Activated CD4-positive, alpha-beta T cell treated with anti-CD3 and anti-CD28 coated beads, Interleukin-2, amount 10 ng/mL, durations not matched to agents 24 days and 14 days (primary cell): Measurements from ENCODE around the gene COX14. TPM values are rescaled to one million over a fixed set of nuclear protein-coding genes. Genes with fewer than 3 reads are reported as not detected.
"Not testable (repeated sequence)": the region's sequence is repeated elsewhere in the genome, so short reads cannot be mapped to it uniquely, and the experiment has no call there.

Experiments
- DNase-seq: peaks from one replicate; pipeline ENCODE4 v3.0.0; 2022
- H3K27ac Mint-ChIP-seq: one replicate; pipeline ENCODE4 v1.8.0; 2022; ENCODE audit warnings: mild to moderate bottlenecking, mixed read lengths
- H3K27me3 Mint-ChIP-seq: one replicate; pipeline ENCODE4 v1.8.0; 2022; ENCODE audit warnings: mixed read lengths
- H3K36me3 Mint-ChIP-seq: one replicate; pipeline ENCODE4 v1.8.0; 2022; ENCODE audit warnings: low read depth, mild to moderate bottlenecking, mixed read lengths
- H3K4me1 Mint-ChIP-seq: one replicate; pipeline ENCODE4 v1.8.0; 2021; ENCODE audit warnings: mixed read lengths
- H3K4me3 Mint-ChIP-seq: one replicate; pipeline ENCODE4 v1.8.0; 2022; ENCODE audit warnings: mild to moderate bottlenecking, moderate library complexity, mixed read lengths
- H3K9me3 Mint-ChIP-seq: one replicate; pipeline ENCODE4 v1.8.0; 2021; ENCODE audit warnings: mixed read lengths
- intact Hi-C: fragments of 100-400 bp; cut with micrococcal nuclease; formaldehyde crosslinking; loops from one replicate; pipeline ENCODE4 v1.15.1; 2023
- total RNA-seq: library from RNA; stranded (reverse); gene quantifications from 2 replicates; pipeline ENCODE4 v1.2.3, GENCODE V29; 2022

Gene COX14
- total RNA-seq, 1 donor from 2014 or later = 45.0 TPM

DNA sequence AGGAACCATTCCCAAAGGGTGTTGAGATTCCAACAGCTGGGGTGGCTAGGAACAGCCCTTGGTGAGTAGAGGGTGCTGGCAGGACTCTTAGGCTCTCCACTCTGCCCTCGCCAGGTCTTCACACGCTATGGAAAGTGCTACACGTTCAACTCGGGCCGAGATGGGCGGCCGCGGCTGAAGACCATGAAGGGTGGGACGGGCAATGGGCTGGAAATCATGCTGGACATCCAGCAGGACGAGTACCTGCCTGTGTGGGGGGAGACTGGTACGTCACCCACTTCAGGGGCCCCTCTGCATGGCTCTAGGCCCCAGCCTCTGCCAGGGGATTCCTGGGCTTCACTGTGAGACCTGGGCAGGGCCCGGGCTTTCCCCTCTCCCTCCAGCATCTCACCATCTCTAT, 34.9 kb upstream of the COX14 start:
- Mint-ChIP-seq H3K27me3 (no peaks in the 10 kb centered on the region), H3K36me3 (no peaks in the 10 kb centered on the region), H3K4me1 (peaks cover 5% of the 10 kb centered on the region), H3K4me3 (no peak overlapping the region), H3K9me3 (no peaks in the 10 kb centered on the region), H3K27ac (no peak overlapping the region)
- no peak for DNase-seq
- intact Hi-C loops = no loop called here

DNA sequence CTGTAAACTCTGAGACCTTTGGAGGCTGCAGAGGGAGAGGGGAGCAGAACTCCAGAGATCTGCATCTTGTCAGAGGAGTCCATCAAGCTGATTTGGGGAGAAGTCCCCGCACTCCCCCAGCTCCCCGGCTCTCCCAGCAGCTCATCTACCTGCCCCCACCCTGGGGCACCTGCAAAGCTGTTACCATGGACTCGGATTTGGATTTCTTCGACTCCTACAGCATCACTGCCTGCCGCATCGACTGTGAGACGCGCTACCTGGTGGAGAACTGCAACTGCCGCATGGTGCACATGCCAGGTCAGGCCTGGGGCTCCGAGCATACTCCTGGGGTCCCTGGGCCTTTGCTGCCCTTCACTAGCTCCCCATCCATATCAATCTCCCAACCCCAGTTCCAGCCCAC, 33.8 kb upstream of the COX14 start:
- H3K27me3 Mint-ChIP-seq = no peaks in the 10 kb centered on the region
- H3K4me1 Mint-ChIP-seq = peaks cover 5% of the 10 kb centered on the region
- intact Hi-C loops = no loop called here
- H3K27ac Mint-ChIP-seq = no peak overlapping the region
- DNase-seq = no peak
- H3K4me3 Mint-ChIP-seq = no peak overlapping the region
- no peaks in the 10 kb centered on the region for H3K36me3 Mint-ChIP-seq
- H3K9me3 Mint-ChIP-seq = no peaks in the 10 kb centered on the region

DNA sequence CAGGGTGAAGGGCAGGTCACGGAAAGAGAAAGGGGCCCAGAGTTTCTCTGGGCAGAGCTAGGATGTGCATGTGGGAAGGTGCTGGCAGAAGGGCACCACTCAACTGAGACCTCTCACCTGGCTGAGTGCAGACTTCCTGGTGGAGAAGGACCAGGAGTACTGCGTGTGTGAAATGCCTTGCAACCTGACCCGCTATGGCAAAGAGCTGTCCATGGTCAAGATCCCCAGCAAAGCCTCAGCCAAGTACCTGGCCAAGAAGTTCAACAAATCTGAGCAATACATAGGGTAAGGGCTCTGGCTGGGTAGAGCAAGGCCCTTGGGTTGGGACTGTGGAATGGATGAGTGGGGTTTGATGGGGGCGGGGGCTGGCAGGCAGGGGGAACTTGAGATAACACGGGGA, 32.3 kb upstream of the COX14 start:
- Mint-ChIP-seq H3K27ac (no peak overlapping the region), H3K4me3 (no peak overlapping the region), H3K9me3 (no peaks in the 10 kb centered on the region), H3K36me3 (no peaks in the 10 kb centered on the region), H3K4me1 (peaks cover 8% of the 10 kb centered on the region), H3K27me3 (no peaks in the 10 kb centered on the region)
- intact Hi-C loops = no loop called here
- no peak for DNase-seq

DNA sequence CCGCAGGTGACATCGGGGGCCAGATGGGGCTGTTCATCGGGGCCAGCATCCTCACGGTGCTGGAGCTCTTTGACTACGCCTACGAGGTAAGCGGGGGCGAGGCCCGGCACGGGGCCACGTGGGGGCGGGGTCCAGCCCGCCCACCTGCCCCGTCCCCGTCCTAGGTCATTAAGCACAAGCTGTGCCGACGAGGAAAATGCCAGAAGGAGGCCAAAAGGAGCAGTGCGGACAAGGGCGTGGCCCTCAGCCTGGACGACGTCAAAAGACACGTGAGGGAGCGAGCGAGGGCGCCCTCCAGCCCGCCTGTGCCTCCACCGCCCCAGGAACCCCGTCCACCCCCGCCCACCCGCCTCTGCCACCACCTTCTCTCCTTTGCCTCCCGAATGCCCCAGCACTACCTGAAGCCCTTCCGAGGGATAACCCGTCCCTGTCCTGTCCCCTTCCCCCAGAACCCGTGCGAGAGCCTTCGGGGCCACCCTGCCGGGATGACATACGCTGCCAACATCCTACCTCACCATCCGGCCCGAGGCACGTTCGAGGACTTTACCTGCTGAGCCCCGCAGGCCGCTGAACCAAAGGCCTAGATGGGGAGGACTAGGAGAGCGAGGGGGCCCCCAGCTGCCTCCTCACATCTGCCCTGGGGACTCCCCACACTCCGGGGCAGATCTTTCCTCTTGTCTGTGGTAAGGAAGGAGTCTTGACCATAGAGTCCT, 30.8 kb upstream of the COX14 start:
- no peaks in the 10 kb centered on the region for H3K9me3 Mint-ChIP-seq
- H3K27me3 Mint-ChIP-seq = no peaks in the 10 kb centered on the region
- no peaks in the 10 kb centered on the region for H3K36me3 Mint-ChIP-seq
- intact Hi-C loops = no loop called here
- H3K27ac Mint-ChIP-seq = no peak overlapping the region
- H3K4me1 Mint-ChIP-seq = peaks cover 11% of the 10 kb centered on the region
- no peak for DNase-seq
- no peak overlapping the region for H3K4me3 Mint-ChIP-seq

DNA sequence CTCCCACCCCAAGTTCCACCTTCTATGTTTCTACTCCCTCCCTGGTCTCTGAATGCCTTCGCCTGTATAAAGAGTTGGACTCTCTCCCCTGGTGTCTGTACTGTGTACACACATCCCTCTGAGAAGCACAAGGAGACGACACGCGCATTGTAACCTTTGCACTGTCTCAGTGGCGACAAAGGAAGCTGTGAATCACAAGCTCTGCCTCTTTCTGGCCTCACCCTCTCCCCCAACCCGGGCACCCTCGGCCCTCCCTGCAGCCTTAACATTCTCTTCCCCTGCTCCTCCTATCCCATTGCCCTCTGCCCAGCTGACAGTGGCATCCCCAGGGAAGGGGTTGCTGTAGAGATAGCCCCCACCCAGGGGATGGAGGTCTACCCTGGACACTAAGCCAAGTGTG, 29.4 kb upstream of the COX14 start:
- Mint-ChIP-seq H3K36me3 (peaks cover 12% of the 10 kb centered on the region), H3K27me3 (no peaks in the 10 kb centered on the region), H3K27ac (peak overlapping the region; percentile 18), H3K9me3 (no peaks in the 10 kb centered on the region), H3K4me3 (no peak overlapping the region), H3K4me1 (peaks cover 19% of the 10 kb centered on the region)
- intact Hi-C loops = no loop called here
- DNase-seq = no peak

DNA sequence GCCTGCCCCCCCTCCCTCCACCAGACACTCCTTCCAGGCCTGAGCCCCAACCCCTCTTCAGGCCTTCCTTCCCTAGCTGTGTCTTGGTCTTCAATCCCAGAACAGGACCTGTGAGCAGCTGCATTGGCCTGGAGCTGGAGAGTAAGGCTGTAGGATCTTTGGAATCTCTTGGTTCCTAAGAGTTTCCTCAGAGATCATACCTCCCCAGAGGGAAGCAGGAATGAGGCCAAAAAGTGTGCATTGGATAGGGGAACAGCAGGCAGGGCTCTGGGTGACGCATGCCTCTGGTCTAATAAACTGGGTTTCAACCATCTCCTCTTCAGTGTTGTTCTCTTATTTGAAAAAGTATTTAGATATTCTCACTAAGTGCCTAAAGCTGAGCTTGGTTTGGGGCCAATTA, 28.7 kb upstream of the COX14 start:
- H3K4me3 Mint-ChIP-seq = peak overlapping the region; percentile 73
- H3K4me1 Mint-ChIP-seq = peaks cover 25% of the 10 kb centered on the region
- peak overlapping the region; percentile 79 for H3K27ac Mint-ChIP-seq
- peaks cover 16% of the 10 kb centered on the region for H3K36me3 Mint-ChIP-seq
- no peaks in the 10 kb centered on the region for H3K9me3 Mint-ChIP-seq
- intact Hi-C loops = no loop called here
- no peak for DNase-seq
- H3K27me3 Mint-ChIP-seq = no peaks in the 10 kb centered on the region

DNA sequence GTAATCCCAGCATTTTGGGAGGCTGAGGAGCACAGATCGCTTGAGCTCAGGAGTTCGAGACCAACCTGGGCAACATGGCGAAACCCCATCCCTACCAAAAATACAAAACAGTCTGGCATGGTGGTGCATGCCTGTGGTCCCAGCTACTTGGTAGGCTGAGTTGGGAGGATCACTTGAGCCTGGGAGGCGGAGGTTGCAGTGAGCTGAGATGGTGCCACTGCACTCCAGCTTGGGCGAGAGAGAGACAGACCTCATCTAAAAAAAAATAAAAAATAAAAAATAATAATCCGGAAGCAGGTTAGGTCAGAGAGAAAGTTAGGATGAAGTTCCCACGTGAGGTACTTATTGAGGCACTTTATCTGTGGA, 27.6 kb upstream of the COX14 start:
- Mint-ChIP-seq H3K36me3 (peaks cover 26% of the 10 kb centered on the region), H3K4me3 (peak overlapping the region; percentile 93), H3K27ac (peak overlapping the region; percentile 95), H3K4me1 (peaks cover 31% of the 10 kb centered on the region)
- DNase-seq, H3K27me3 Mint-ChIP-seq, H3K9me3 Mint-ChIP-seq: not testable (repeated sequence)
- intact Hi-C loops = loop anchor here (2.0 kb wide), 1 partner anchor 82 kb away; the partner anchor contains the start of gene CERS5

DNA sequence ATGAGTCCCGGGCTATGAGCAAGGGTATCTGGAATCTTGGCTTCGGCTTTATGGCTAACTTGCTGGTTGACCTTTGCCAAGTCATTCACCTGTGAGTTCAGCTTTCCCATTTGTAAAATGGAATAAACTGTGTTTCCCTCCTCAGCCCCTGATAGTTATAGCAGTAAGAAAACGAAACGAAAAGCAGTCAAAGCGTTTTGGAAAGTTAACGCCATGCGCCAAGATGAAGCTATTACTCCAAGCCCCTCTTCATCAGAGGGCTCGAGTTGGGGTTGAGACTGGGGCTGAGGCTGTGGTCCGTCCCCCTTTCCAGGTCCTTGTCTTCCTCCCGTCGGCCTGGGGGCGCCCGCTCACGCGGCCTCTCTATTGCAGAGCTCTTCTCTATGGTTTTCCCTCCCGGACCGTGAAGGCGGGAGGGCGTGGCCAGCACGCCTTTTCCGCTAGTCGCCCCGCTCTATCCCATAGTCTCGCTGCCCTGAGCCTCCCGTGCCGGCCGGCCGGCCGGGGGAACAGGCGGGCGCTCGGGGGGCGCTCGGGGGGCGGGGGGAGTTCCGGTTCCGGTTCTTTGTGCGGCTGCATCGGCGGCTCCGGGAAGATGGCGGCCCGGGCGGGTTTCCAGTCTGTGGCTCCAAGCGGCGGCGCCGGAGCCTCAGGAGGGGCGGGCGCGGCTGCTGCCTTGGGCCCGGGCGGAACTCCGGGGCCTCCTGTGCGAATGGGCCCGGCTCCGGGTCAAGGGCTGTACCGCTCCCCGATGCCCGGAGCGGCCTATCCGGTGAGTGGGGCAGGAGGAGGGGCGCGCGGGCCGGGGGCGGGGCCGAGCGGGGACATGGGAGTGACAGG, 27.0 kb upstream of the COX14 start, which contains the start of gene SMARCD1:
Gene SMARCD1 (plus strand): TSS at position 568 of the 840 bp plus-strand sequence. CDS start 28 bp downstream, at position 596.
- H3K4me1 Mint-ChIP-seq = peaks cover 30% of the 10 kb centered on the region
- peak within 1 kb of the TSS; percentile 95 for H3K27ac Mint-ChIP-seq
- DNase-seq = peak; percentile 94
- H3K4me3 Mint-ChIP-seq = peak within 1 kb of the TSS; percentile 93
- no peaks in the 10 kb centered on the region for H3K9me3 Mint-ChIP-seq
- peaks cover 31% of the 10 kb centered on the region for H3K36me3 Mint-ChIP-seq
- intact Hi-C loops = loop anchor here (1.0 to 2.0 kb wide), 2 partner anchors 27 to 82 kb away; partner anchors contain the start of genes CERS5 and COX14
- no peaks in the 10 kb centered on the region for H3K27me3 Mint-ChIP-seq

DNA sequence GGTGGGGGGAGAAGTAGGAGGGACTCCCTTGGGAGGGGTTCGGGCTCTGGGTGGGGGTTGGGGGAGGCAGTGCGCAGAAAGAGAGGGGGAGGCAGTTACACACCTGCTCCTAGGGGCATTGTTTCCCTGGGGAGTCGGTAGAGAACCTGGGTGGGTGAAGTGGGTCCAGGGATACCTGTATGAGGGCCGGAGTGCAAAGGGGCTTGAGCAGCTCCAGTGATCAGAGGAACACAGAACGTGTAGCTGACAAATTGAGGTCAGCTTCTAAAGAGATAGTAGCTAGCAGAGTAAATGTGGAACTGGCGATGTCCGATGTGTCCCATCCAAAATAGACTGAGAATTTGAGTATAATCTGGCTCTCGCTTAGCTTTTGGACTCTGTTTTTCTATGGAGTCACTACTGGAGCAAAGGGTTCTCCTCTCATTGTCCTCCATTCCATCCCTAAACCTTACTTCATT, 26.4 kb upstream of the COX14 start:
- no peak for DNase-seq
- H3K9me3 Mint-ChIP-seq = no peaks in the 10 kb centered on the region

DNA sequence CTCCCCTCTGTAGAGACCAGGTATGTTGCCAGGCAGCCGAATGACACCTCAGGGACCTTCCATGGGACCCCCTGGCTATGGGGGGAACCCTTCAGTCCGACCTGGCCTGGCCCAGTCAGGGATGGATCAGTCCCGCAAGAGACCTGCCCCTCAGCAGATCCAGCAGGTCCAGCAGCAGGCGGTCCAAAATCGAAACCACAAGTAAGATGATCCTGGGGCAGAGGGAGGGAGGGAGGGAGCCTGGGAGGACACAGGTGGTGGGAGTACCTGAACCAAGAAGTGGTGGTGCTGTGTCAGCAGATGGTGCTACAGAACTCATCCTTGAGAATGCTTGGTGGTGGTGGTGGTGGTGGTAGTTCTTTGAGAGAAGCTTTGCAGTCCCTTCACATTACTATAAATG, 25.9 kb upstream of the COX14 start:
- DNase-seq = no peak
- Mint-ChIP-seq H3K4me3 (peak overlapping the region; percentile 93), H3K36me3 (peaks cover 38% of the 10 kb centered on the region), H3K27me3 (no peaks in the 10 kb centered on the region), H3K4me1 (peaks cover 30% of the 10 kb centered on the region), H3K27ac (peak overlapping the region; percentile 1), H3K9me3 (no peaks in the 10 kb centered on the region)
- intact Hi-C loops = no loop called here

More for the DNA sequence above, 26.4 kb upstream of the COX14 start:
- H3K36me3 Mint-ChIP-seq = peaks cover 36% of the 10 kb centered on the region
- H3K4me3 Mint-ChIP-seq = peak overlapping the region; percentile 93
- peak overlapping the region; percentile 89 for H3K27ac Mint-ChIP-seq
- no peaks in the 10 kb centered on the region for H3K27me3 Mint-ChIP-seq
- peaks cover 30% of the 10 kb centered on the region for H3K4me1 Mint-ChIP-seq
- intact Hi-C loops = loop anchor here (1.0 to 2.0 kb wide), 2 partner anchors 27 to 81 kb away; partner anchors contain the start of genes CERS5 and COX14

DNA sequence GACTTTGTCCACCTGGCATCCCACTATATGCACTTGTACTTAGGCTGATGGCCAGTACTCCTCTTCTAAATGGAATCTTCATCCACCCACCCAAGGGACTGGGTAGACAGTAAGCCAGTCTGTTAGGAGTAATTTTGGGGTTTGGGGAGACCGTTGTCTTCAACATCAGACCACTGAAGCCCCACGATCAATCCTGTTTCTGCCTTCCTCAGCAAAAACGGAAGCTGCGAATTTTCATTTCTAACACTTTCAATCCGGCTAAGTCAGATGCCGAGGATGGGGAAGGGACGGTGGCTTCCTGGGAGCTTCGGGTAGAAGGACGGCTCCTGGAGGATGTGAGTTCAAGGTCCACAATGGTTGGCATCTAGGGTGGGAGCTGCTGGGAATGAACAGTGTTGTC, 24.9 kb upstream of the COX14 start:
- intact Hi-C loops = no loop called here
- Mint-ChIP-seq H3K27me3 (no peaks in the 10 kb centered on the region), H3K36me3 (peaks cover 47% of the 10 kb centered on the region), H3K27ac (no peak overlapping the region), H3K4me1 (peaks cover 30% of the 10 kb centered on the region), H3K9me3 (no peaks in the 10 kb centered on the region), H3K4me3 (no peak overlapping the region)
- no peak for DNase-seq

DNA sequence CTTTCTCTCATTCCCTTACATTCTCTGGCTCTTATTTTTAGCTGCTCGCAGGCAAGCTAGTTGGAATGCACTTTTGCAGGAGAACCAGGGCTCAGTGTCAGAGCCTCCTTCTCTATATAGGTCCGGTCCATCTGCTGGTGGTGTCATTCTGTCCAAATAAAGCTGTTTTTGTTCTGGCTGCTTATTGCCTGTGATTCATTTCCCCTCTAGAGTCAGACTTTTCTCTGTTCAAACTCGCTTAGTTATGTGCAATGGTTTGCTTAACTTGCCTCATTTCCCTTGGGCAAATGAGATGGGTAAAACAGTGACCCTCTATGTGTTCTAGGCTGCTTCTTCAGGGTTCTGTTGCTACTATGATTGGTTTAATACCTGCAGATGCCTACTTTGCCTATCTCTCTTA, 24.0 kb upstream of the COX14 start:
- Mint-ChIP-seq H3K9me3 (no peaks in the 10 kb centered on the region), H3K36me3 (peaks cover 47% of the 10 kb centered on the region), H3K27me3 (no peaks in the 10 kb centered on the region), H3K4me1 (peaks cover 30% of the 10 kb centered on the region), H3K4me3 (no peak overlapping the region), H3K27ac (no peak overlapping the region)
- intact Hi-C loops = loop anchor here (2.0 kb wide), 1 partner anchor 87 kb away; no protein-coding TSS in a partner anchor
- no peak for DNase-seq

DNA sequence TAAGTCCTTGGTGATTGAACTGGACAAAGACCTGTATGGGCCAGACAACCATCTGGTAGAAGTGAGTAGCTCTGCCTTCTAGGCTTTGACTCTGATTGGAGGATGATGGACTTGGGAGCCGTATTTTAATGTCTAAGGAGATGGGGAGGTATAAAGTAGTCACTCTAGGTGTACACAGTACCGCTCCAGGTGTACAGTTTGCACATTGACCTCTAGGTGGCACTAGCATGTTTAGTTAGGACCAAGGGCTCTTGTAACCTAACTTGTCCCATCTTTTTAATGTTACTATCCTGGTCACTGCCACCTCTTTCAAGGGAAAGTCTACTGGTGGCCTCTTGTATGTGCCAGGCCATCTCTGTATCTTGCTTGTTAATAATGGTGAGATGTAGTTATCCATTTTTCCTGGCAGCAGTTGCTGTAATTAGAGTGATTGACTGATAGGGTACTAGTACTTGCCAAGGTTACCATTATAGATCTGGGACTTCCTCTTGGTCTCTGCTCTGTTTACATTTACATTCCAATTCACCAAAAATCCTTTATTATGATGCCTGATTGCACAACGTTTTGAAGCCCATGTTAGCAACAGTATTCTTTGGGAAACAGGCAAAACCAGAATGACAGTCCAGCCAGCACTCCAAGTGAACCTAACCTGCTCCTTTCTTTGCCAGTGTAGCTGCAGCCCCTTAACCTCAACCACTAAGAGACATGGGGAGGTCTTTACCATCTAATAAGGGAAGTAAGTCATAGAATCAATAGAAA, 23.3 kb upstream of the COX14 start:
- intact Hi-C loops = loop anchor here (2.0 kb wide), 1 partner anchor 86 kb away; no protein-coding TSS in a partner anchor

More for the DNA sequence above, 23.3 kb upstream of the COX14 start:
- Mint-ChIP-seq H3K27me3 (no peaks in the 10 kb centered on the region), H3K9me3 (no peaks in the 10 kb centered on the region), H3K4me1 (peaks cover 28% of the 10 kb centered on the region), H3K36me3 (peaks cover 50% of the 10 kb centered on the region), H3K4me3 (no peak overlapping the region), H3K27ac (peak overlapping the region; percentile 1)
- DNase-seq = peak; percentile 89
